ENCODE data around the gene PTPRN2.

DNA sequence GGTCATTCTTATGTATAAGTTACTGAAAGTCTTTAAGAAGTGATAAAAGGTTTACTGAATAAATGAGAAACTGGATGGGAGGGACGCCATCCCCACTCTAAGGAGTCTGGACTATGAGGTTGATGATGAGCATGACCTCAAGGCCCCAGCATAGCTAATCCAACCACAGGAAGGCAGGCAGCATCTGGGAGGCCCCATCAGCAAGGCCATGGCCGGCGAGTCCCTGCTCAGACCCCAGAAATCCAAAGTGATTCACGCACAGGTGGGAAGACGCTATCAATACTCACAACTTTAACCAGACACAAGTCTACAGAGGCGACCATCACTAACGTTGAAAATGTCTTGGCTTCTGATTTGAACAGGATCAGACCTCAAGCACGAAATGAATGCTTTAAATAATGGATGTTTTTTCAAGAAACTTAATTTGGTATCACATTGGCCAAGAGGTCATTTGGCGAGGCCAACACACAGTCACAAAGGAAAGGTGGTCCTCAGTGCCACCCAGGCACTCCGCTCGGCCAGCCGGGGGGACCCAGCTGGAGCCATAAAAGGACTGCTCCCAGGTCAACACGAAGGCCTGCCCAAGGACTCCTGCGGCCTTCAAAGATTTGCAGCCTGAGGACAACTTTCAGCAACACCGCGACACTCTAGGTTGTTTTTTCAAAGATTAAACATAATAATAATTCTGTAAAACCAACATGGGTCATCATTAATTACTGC lies 228.5 kb downstream of the PTPRN2 start:
- TF ChIP-seq ELF1 (IDR thresholded peaks at IDR 0.05) (no peak), TCF12 (IDR thresholded peaks at IDR 0.05) (no peak), EP300 (IDR thresholded peaks at IDR 0.05; ENCODE audit: borderline replicate concordance in 1 of 2, low read depth in 1 of 2, low read length in 1 of 2) (no peak)
- TF ChIP-seq, protein P1, sequence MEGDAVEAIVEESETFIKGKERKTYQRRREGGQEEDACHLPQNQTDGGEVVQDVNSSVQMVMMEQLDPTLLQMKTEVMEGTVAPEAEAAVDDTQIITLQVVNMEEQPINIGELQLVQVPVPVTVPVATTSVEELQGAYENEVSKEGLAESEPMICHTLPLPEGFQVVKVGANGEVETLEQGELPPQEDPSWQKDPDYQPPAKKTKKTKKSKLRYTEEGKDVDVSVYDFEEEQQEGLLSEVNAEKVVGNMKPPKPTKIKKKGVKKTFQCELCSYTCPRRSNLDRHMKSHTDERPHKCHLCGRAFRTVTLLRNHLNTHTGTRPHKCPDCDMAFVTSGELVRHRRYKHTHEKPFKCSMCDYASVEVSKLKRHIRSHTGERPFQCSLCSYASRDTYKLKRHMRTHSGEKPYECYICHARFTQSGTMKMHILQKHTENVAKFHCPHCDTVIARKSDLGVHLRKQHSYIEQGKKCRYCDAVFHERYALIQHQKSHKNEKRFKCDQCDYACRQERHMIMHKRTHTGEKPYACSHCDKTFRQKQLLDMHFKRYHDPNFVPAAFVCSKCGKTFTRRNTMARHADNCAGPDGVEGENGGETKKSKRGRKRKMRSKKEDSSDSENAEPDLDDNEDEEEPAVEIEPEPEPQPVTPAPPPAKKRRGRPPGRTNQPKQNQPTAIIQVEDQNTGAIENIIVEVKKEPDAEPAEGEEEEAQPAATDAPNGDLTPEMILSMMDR (IDR thresholded peaks at IDR 0.05): no peak
- TF ChIP-seq, protein P2, sequence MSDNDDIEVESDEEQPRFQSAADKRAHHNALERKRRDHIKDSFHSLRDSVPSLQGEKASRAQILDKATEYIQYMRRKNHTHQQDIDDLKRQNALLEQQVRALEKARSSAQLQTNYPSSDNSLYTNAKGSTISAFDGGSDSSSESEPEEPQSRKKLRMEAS (IDR thresholded peaks at IDR 0.05; ENCODE audit: low read depth): no peak
